Neural progenitor cell (in vitro differentiated cells): ENCODE data around the gene C18orf32.

Experiments used
- EZH2 ChIP-seq: fragments of 200-600 bp; sonication (generic); IDR thresholded peaks from 2 replicates; pipeline ENCODE4 v1.6.1; 2017; ENCODE audit warnings: antibody characterized with exemption, mild to moderate bottlenecking, moderate library complexity
- EZH2phosphoT487 ChIP-seq: fragments of 200-600 bp; sonication (generic); IDR thresholded peaks from 2 replicates; pipeline ENCODE4 v1.6.1; 2017; ENCODE audit warnings: antibody characterized with exemption
- TF ChIP-seq, protein P1 (sequence below): fragments of 200-600 bp; sonication (generic); IDR thresholded peaks from 2 replicates; pipeline ENCODE4 v1.5.1; 2017; ENCODE audit warnings: antibody characterized with exemption, mild to moderate bottlenecking

DNA sequence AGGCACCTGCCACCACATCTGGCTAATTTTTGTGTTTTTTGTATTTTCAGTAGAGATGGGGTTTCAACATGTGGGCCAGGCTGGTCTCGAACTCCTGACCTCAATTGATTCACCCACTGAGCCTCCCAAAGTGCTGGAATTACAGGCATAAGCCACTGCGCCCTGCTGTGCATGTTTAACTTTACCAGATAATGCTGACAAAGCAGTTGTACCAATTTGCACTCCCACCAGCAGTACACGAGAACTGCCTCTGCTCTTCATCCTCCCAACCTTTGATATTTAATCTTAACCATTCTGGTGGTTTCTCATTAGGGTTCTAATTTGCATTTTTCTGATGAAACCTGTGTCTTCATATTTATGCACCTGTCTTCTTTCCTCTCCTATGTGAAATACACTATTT is 14.6 kb downstream of the C18orf32 start:
- TF ChIP-seq, protein P1, sequence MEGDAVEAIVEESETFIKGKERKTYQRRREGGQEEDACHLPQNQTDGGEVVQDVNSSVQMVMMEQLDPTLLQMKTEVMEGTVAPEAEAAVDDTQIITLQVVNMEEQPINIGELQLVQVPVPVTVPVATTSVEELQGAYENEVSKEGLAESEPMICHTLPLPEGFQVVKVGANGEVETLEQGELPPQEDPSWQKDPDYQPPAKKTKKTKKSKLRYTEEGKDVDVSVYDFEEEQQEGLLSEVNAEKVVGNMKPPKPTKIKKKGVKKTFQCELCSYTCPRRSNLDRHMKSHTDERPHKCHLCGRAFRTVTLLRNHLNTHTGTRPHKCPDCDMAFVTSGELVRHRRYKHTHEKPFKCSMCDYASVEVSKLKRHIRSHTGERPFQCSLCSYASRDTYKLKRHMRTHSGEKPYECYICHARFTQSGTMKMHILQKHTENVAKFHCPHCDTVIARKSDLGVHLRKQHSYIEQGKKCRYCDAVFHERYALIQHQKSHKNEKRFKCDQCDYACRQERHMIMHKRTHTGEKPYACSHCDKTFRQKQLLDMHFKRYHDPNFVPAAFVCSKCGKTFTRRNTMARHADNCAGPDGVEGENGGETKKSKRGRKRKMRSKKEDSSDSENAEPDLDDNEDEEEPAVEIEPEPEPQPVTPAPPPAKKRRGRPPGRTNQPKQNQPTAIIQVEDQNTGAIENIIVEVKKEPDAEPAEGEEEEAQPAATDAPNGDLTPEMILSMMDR, result no peak
- TF ChIP-seq EZH2 (no peak), EZH2phosphoT487 (no peak)
